AG04449 (cell line): Measurements from ENCODE around the gene NR2E1.

Experiments used
- CTCF ChIA-PET: fragments of 350-600 bp; formaldehyde crosslinking; extraction: SDS; loops from one replicate; lab custom pipeline; 2021; ENCODE audit warnings: antibody characterized with exemption; lab: Yijun Ruan, JAX
- POLR2A ChIA-PET: fragments of 400-600, 350-600 bp; formaldehyde crosslinking; extraction: SDS; loops from one replicate; lab custom pipeline; 2020; ENCODE audit warnings: antibody characterized with exemption, inconsistent platforms; lab: Yijun Ruan, JAX
- DNase-seq: peaks from one replicate; pipeline ENCODE4 v3.0.0-alpha.2; 2010; ENCODE audit warnings: low read depth, low spot score
- H3K4me3 ChIP-seq: 2 replicates; pipeline ENCODE4 v1.5.1; 2011; ENCODE audit warnings: low read depth, mild to moderate bottlenecking, control low read depth, low read length
- CTCF ChIP-seq: IDR thresholded peaks from one replicate; pipeline ENCODE4 v1.5.1; 2011; ENCODE audit warnings: mild to moderate bottlenecking, moderate library complexity, low read length, control low read depth, inconsistent platforms; ENCODE audit not compliant: insufficient read depth; ENCODE audit errors: missing control alignments

Gene NR2E1

DNA sequence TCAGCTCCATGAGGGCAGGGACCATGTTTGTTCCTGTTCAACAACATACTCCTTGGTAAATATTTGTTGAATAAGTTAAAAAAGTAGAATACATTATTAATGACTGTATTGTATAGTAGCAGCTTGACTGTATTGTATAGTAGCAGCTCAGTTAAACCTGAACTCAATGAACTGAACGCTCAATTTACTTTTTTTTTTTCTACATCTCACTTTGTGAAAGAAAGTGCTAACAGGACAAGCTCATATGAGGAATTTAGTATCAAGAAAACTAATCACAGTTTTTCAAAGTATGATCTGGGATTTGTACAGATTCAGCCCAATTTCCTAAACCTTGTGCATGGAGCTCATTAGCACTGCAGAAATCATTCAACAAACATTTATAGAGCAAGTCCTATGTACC, 38.8 kb upstream of the NR2E1 start:
- no peak overlapping the region for H3K4me3 ChIP-seq
- no peak for DNase-seq
- CTCF ChIA-PET, result interaction anchor here (0.6 to 3.3 kb wide), 2 partner anchors 38 to 365 kb away, joined by 3 to 9 read pairs; no protein-coding TSS in a partner anchor
- POLR2A ChIA-PET, result no interaction called here
- no peak for TF ChIP-seq CTCF

GRCh38 chr6:108127826-108128225, 38.0 kb upstream of the NR2E1 start:
- no peak for DNase-seq
- CTCF ChIA-PET, result no interaction called here
- TF ChIP-seq CTCF, result no peak
- H3K4me3 ChIP-seq, result no peak overlapping the region
- POLR2A ChIA-PET, result no interaction called here

DNA sequence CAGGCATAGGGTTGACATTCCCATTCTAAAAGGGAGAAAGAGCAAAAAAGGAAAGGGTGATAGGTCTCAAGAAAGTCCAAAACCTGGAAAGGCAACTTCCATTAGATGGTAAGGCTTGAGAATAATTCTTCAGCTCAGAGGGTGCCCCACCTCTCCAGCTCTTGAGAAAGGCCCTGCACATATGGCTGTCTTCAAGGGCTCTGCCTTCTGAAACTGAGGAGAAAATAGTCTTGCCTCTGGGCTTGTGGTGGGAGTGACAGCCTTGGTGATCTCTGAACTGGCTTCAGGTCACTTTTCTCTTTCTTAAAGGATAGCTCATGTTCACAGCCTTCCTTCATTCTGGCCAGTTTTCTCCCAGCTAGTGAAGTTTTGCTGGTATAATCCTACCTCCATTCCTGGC, 35.6 kb upstream of the NR2E1 start:
- DNase-seq, result no peak
- ChIA-PET CTCF (interaction anchor here (1.9 kb wide), 1 partner anchor 362 kb away, joined by 6 read pairs; no protein-coding TSS in a partner anchor), POLR2A (no interaction called here)
- H3K4me3 ChIP-seq, result no peak overlapping the region
- TF ChIP-seq CTCF, result no peak

GRCh38 chr6:108132863-108133262, 33.0 kb upstream of the NR2E1 start:
- no peak for TF ChIP-seq CTCF
- no peak overlapping the region for H3K4me3 ChIP-seq
- CTCF ChIA-PET, result interaction anchor here (1.5 kb wide), 1 partner anchor 11 kb away, joined by 5 read pairs; no protein-coding TSS in a partner anchor
- POLR2A ChIA-PET, result no interaction called here
- DNase-seq, result no peak

DNA sequence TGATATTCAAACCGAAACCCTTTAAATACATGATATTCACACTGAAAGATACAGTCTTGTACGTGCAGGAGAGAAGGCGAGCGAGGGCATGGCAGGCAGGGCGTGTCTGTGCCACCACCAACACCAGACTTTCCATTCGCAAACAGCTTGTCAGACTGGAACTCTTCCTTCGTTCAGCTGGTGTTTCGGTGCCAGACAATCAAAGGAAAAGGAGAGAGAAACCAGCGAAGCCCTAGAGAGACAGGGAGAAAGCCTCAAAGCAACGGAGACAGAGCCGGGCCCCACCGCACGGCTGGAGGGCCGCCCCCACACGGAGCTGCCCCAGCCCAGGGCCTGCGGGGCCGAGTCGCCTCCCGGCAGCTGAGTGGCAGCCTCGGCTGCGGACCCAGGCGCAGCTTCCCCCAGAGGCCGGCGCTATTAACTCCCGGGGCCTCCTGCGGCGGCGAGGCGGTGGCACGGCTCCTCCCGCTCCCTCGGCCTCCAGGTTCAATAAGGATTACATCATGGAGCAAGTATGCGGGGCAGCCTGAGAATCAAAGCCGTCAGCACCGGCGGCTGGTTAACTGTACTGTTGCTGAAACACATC, 32.1 kb upstream of the NR2E1 start:
- peak; percentile 24 for DNase-seq
- CTCF ChIA-PET, result interaction anchor here (1.5 to 1.6 kb wide), 3 partner anchors 8 to 358 kb away, joined by 3 to 9 read pairs (median 5); no protein-coding TSS in a partner anchor
- POLR2A ChIA-PET, result no interaction called here
- TF ChIP-seq CTCF, result no peak
- H3K4me3 ChIP-seq, result peak overlapping the region; percentile 45

DNA sequence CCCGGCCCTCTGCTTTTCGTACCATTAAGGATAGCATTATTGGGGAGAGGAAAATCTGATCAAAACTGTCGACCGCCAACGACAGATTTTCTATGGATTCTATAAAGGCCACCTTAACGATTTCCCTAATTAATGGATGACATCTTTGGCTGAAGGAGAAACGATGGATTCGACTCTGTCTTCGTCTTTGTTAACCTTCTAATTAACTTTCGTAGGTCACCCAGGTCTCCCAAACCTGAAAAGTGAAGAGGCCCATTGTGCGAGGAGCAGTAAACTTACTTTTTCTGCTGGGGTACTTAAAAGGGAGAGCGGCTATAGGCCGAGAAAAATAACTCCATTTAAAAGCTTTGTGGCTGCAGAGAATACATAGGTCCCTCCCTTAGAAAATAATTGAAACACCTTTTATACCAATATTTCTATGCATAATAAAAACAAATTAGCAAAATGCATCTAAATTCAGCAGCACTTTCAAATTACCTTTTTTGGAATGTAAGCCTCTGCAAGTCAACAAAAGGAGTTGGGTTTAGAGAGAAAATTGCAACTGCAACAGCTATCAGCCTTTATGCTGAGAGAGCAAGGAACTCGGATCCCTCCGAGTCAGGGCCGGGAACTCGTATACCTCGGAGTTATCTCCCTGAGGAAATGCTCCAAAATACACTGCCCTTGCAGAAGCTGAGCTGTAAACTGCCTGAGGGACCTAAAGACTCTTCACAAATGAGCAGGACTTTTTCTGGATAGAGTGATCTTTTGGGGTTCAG, 31.4 kb upstream of the NR2E1 start:
- POLR2A ChIA-PET, result no interaction called here
- no peak for TF ChIP-seq CTCF
- no peak for DNase-seq
- CTCF ChIA-PET, result interaction anchor here (1.0 to 1.6 kb wide), 5 partner anchors 9 to 358 kb away, joined by 3 to 9 read pairs (median 3); no protein-coding TSS in a partner anchor
- H3K4me3 ChIP-seq, result peak overlapping the region; percentile 45
